ENCODE results near the gene MKNK1.

The MKNK1 gene

DNA sequence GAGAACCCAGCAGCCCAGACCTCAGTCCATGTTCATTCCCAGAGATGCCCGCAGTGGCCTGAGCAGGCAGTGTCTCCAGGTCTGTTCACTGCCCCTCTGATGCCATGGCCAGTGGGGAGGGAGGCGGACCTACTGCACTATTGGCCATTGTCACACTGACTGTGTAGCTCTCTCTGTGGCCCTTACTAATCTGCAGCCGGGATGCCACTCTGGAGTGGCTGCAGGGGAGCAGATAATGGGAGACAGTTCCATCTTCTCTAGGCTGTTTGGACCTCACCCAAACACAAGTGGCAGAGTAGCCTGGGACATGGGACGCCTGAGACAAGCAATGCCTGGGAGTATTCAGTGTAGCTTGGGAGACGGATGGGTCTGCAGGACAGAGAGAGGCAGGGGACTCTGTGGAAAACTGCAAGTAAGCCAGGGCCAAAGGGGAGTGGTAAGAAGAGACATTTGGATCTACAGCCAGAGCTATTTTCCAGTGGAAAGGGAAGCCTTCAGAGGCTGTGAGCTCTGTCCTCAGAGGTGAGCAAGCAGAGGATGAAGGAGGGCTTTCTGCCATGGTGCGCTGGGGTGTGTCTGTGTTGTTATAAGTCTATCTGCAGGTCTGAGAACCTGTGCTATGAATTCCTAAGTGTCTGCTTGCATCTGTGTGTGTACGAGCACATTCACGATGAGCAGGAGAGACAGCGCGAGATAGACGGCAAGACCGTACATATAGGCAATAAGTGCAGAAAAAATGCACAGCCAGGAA, 87.7 kb downstream of the MKNK1 start:
- TF ChIP-seq, protein P1, sequence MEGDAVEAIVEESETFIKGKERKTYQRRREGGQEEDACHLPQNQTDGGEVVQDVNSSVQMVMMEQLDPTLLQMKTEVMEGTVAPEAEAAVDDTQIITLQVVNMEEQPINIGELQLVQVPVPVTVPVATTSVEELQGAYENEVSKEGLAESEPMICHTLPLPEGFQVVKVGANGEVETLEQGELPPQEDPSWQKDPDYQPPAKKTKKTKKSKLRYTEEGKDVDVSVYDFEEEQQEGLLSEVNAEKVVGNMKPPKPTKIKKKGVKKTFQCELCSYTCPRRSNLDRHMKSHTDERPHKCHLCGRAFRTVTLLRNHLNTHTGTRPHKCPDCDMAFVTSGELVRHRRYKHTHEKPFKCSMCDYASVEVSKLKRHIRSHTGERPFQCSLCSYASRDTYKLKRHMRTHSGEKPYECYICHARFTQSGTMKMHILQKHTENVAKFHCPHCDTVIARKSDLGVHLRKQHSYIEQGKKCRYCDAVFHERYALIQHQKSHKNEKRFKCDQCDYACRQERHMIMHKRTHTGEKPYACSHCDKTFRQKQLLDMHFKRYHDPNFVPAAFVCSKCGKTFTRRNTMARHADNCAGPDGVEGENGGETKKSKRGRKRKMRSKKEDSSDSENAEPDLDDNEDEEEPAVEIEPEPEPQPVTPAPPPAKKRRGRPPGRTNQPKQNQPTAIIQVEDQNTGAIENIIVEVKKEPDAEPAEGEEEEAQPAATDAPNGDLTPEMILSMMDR (IDR thresholded peaks at IDR 0.05; ENCODE audit: borderline replicate concordance, insufficient read depth, low read depth, low read length): no peak
- no peak overlapping the region for H3K4me3 ChIP-seq (ENCODE audit: low read depth, low read length)

DNA sequence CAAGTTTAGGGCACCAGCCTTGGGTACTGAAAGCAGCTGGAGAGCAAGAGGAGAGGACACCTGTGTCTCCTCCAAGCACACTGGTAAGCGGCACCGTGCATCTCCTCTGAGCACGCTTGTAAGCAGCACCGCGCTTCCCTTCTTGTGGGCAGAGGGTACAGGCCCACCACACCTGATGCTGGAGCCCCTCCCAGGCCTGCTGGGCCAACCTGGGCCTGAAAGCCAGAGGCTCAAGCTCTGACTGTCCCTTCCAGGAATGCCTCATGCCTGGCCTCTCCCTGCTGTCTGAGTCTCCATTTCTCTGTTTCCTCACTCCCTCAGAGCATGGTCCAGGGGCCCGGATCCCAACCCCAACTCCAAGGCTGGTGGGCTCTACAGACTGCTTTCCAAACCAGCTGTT, 88.5 kb downstream of the MKNK1 start:
- TF ChIP-seq, protein P1 (IDR thresholded peaks at IDR 0.05; ENCODE audit: borderline replicate concordance, insufficient read depth, low read depth, low read length): no peak
- H3K4me3 ChIP-seq (ENCODE audit: low read depth, low read length): no peak overlapping the region

- no peak overlapping the region for H3K4me3 ChIP-seq (ENCODE audit: low read depth, low read length)
- TF ChIP-seq, protein P1 (IDR thresholded peaks at IDR 0.05; ENCODE audit: borderline replicate concordance, insufficient read depth, low read depth, low read length): no peak
Observed at GRCh38 chr1:46513536-46513935, 90.5 kb downstream of the MKNK1 start.

- TF ChIP-seq, protein P1 (IDR thresholded peaks at IDR 0.05; ENCODE audit: borderline replicate concordance, insufficient read depth, low read depth, low read length): no peak
- H3K4me3 ChIP-seq (ENCODE audit: low read depth, low read length): no peak overlapping the region
Observed at GRCh38 chr1:46512792-46513190, 91.3 kb downstream of the MKNK1 start.

GRCh38 chr1:46512135-46512791, 91.8 kb downstream of the MKNK1 start:
- TF ChIP-seq, protein P1 (IDR thresholded peaks at IDR 0.05; ENCODE audit: borderline replicate concordance, insufficient read depth, low read depth, low read length): no peak

DNA sequence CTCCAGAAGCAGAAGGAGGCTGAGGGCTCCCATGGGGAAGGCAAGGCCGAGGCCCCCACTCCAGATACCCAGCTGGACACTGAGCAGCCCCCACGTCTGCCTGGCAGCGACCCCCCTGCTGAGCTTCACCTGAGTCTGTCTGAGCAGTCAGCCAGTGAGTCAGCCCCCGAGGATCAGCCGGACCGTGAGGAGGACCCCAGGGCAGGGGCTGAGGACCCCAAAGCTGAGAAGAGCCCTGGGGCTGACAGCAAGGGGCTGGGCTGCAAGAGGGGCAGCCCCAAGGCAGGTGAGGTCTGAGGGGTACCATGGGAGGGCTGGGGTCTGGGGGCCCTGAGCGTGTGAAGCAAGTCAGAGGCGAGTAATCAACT, 93.1 kb downstream of the MKNK1 start:
- TF ChIP-seq, protein P1 (IDR thresholded peaks at IDR 0.05; ENCODE audit: borderline replicate concordance, insufficient read depth, low read depth, low read length): no peak
- no peak overlapping the region for H3K4me3 ChIP-seq (ENCODE audit: low read depth, low read length)

More at GRCh38 chr1:46512135-46512791, 91.8 kb downstream of the MKNK1 start:
- no peak overlapping the region for H3K4me3 ChIP-seq (ENCODE audit: low read depth, low read length)
